Measurements from ENCODE around the gene POU2AF1. TPM values are rescaled to one million over a fixed set of nuclear protein-coding genes. Genes with fewer than 3 reads are reported as not detected.

POU2AF1 gene
- total RNA-seq, 2 experiments from 2014 or later, result 2.9 to 7.4 TPM

DNA sequence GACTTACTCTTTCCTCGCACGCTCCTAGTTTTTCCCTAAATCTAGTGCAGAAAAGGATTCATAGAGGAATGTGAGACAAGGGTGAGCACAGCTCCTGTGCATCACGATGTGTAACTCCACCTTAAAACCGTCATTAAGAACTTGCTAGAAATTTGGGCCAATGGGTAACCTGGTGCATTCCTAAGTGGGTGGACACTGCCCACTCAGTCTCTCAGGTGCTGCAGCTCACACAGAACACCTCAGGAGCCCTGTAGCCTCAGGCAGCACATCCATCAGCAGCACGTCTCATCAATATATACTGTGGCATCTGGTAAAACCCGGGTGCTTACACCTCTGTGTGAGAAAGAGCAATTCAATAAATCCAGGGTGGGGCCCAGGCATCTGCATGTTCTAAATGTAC is 68.4 kb downstream of the POU2AF1 start:
- no peaks in the 10 kb centered on the region for H3K36me3 Mint-ChIP-seq
- peaks cover 48% of the 10 kb centered on the region for H3K27me3 Mint-ChIP-seq
- no peak overlapping the region for H3K4me3 Mint-ChIP-seq
- CTCF ChIA-PET, result no interaction called here
- DNase-seq, result no peak
- no peak overlapping the region for H3K27ac Mint-ChIP-seq
- no peaks in the 10 kb centered on the region for H3K9me3 Mint-ChIP-seq (ENCODE audit: low read depth)
- H3K4me1 Mint-ChIP-seq, result no peaks in the 10 kb centered on the region
- ATAC-seq, result no peak

GRCh38 chr11:111310088-111310487 is 69.0 kb downstream of the POU2AF1 start:
- Mint-ChIP-seq H3K27ac (no peak overlapping the region), H3K36me3 (no peaks in the 10 kb centered on the region), H3K27me3 (peaks cover 50% of the 10 kb centered on the region), H3K4me1 (no peaks in the 10 kb centered on the region), H3K4me3 (no peak overlapping the region), H3K9me3 (ENCODE audit: low read depth) (no peaks in the 10 kb centered on the region)
- CTCF ChIA-PET, result no interaction called here
- no peak for DNase-seq
- ATAC-seq, result no peak

- Mint-ChIP-seq H3K36me3 (no peaks in the 10 kb centered on the region), H3K4me3 (no peak overlapping the region), H3K27ac (no peak overlapping the region), H3K9me3 (ENCODE audit: low read depth) (no peaks in the 10 kb centered on the region), H3K27me3 (peaks cover 51% of the 10 kb centered on the region), H3K4me1 (no peaks in the 10 kb centered on the region)
- no peak for ATAC-seq
- DNase-seq, result no peak
- CTCF ChIA-PET, result no interaction called here
Observed at GRCh38 chr11:111309215-111309915, 69.7 kb downstream of the POU2AF1 start.

DNA sequence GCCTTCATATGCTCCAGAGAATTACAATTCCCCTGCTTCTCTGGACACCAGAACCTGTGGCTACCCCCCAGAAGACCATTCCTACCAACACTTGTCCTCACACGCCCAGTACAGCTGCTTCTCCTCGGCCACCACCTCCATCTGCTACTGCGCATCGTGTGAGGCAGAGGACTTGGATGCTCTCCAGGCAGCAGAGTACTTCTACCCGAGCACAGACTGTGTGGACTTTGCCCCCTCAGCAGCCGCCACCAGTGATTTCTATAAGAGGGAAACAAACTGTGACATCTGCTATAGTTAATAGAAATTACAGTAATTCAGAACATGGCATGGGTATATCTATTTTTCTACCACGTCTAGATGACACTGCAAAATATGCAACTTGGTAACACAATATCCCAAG is 70.9 kb downstream of the POU2AF1 start:
- Mint-ChIP-seq H3K27ac (no peak overlapping the region), H3K9me3 (ENCODE audit: low read depth) (no peaks in the 10 kb centered on the region), H3K4me3 (no peak overlapping the region), H3K27me3 (peaks cover 49% of the 10 kb centered on the region), H3K36me3 (no peaks in the 10 kb centered on the region), H3K4me1 (no peaks in the 10 kb centered on the region)
- ATAC-seq (no peak), DNase-seq (no peak)
- CTCF ChIA-PET, result no interaction called here

- CTCF ChIA-PET, result no interaction called here
Observed at GRCh38 chr11:111307472-111308108, 71.5 kb downstream of the POU2AF1 start.

DNA sequence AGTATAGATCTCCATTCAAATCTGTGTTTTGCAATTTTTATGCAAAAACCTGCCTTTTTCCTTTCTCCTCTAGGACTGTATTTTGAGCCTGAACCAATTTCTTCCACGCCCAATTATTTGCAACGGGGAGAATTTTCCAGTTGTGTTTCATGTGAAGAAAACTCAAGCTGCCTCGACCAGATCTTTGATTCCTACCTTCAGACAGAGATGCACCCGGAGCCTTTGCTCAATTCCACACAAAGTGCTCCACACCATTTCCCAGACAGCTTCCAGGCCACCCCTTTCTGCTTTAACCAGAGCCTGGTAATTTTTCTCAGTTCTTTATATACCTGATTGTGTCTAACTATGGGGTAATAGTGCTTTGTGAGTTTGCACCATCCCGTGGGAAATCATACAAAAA is 72.8 kb downstream of the POU2AF1 start:
- ATAC-seq, result no peak
- CTCF ChIA-PET, result no interaction called here
- H3K4me1 Mint-ChIP-seq, result no peaks in the 10 kb centered on the region

More at GRCh38 chr11:111307472-111308108, 71.5 kb downstream of the POU2AF1 start:
- H3K36me3 Mint-ChIP-seq, result no peaks in the 10 kb centered on the region
- peaks cover 54% of the 10 kb centered on the region for H3K27me3 Mint-ChIP-seq
- H3K27ac Mint-ChIP-seq, result no peak overlapping the region
- H3K9me3 Mint-ChIP-seq (ENCODE audit: low read depth), result no peaks in the 10 kb centered on the region
- H3K4me3 Mint-ChIP-seq, result no peak overlapping the region
- DNase-seq, result no peak
- no peaks in the 10 kb centered on the region for H3K4me1 Mint-ChIP-seq
- no peak for ATAC-seq

GRCh38 chr11:111305876-111306275 is 73.2 kb downstream of the POU2AF1 start:
- Mint-ChIP-seq H3K4me3 (no peak overlapping the region), H3K4me1 (no peaks in the 10 kb centered on the region), H3K27me3 (peaks cover 64% of the 10 kb centered on the region), H3K27ac (no peak overlapping the region), H3K9me3 (ENCODE audit: low read depth) (no peaks in the 10 kb centered on the region), H3K36me3 (no peaks in the 10 kb centered on the region)
- CTCF ChIA-PET, result no interaction called here
- ATAC-seq (no peak), DNase-seq (no peak)

More for the DNA sequence above, 72.8 kb downstream of the POU2AF1 start:
- Mint-ChIP-seq H3K27me3 (peaks cover 62% of the 10 kb centered on the region), H3K9me3 (ENCODE audit: low read depth) (no peaks in the 10 kb centered on the region), H3K27ac (no peak overlapping the region), H3K4me3 (no peak overlapping the region), H3K36me3 (no peaks in the 10 kb centered on the region)
- no peak for DNase-seq

GRCh38 chr11:111305162-111305802 is 73.8 kb downstream of the POU2AF1 start:
- CTCF ChIA-PET, result no interaction called here
- H3K27ac Mint-ChIP-seq, result no peak overlapping the region
- H3K27me3 Mint-ChIP-seq, result peaks cover 67% of the 10 kb centered on the region
- H3K4me3 Mint-ChIP-seq, result no peak overlapping the region
- ATAC-seq (no peak), DNase-seq (no peak)
- no peaks in the 10 kb centered on the region for H3K36me3 Mint-ChIP-seq
- H3K9me3 Mint-ChIP-seq (ENCODE audit: low read depth), result no peaks in the 10 kb centered on the region
- H3K4me1 Mint-ChIP-seq, result no peaks in the 10 kb centered on the region

DNA sequence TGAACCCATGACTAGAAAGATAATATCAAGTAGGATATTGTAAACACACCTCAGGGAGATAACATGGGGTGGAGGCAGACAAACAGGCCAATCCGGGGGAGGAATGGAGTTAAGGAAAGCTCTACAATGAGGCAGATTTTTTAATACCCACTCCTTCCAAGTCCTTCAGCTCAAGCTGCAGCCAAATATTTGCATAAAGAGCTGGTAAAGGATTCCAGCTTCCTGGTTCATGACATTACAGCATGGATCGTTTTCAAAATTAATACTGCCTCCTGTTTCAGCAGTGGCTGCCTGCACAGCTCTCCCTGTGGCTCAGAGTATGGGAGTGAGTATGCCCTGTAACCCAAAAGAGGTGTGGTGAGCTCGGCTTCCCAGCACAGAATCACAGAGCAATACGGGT is 75.6 kb downstream of the POU2AF1 start:
- no peaks in the 10 kb centered on the region for H3K36me3 Mint-ChIP-seq
- no peak overlapping the region for H3K27ac Mint-ChIP-seq
- H3K27me3 Mint-ChIP-seq, result peaks cover 73% of the 10 kb centered on the region
- no peak overlapping the region for H3K4me3 Mint-ChIP-seq
- DNase-seq, result no peak
- no peaks in the 10 kb centered on the region for H3K9me3 Mint-ChIP-seq (ENCODE audit: low read depth)
- no peak for ATAC-seq
- CTCF ChIA-PET, result no interaction called here
- H3K4me1 Mint-ChIP-seq, result no peaks in the 10 kb centered on the region

DNA sequence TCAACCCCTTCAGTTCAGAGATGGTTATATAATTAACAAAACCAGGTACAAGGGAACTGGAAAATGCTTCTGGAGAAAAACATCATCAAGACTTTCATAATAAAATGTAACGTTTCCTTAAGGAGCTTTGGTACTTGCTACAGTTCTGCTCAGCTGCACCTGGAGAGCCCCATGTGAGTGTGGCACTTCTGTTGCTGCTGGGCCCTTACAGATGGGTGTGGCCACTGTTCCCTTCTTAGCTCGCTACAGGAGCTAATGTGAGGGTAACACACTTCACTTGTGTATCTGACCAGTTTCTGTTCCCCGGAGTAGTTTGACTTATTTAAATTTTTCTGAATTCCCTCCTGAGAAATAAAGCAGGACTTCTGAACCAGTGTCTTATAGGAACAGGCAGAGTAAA is 76.8 kb downstream of the POU2AF1 start:
- no peak overlapping the region for H3K27ac Mint-ChIP-seq
- no peak overlapping the region for H3K4me3 Mint-ChIP-seq
- no peaks in the 10 kb centered on the region for H3K36me3 Mint-ChIP-seq
- ATAC-seq, result no peak
- peaks cover 74% of the 10 kb centered on the region for H3K27me3 Mint-ChIP-seq
- DNase-seq, result no peak
- CTCF ChIA-PET, result no interaction called here
- H3K9me3 Mint-ChIP-seq (ENCODE audit: low read depth), result no peaks in the 10 kb centered on the region
- H3K4me1 Mint-ChIP-seq, result peaks cover 2% of the 10 kb centered on the region

Small RNAs within 50 kb of the gene (microRNA-seq; reads per million reads assigned to microRNA genes)
- not detected for gene MIR4491

Other genes with a start within 250 kb of the POU2AF1 start
- gene POU2AF2, start 133.6 kb downstream of the POU2AF1 start, total RNA-seq, result not detected
- not detected for gene POU2AF3, start 80.7 kb downstream of the POU2AF1 start, total RNA-seq
- under 1 TPM in 1 of 2 experiments, not detected in 1; 0.30 TPM for gene BTG4, start 133.1 kb upstream of the POU2AF1 start, total RNA-seq
- not detected for gene HOATZ, start 135.5 kb upstream of the POU2AF1 start, total RNA-seq
- gene LAYN, start 161.4 kb upstream of the POU2AF1 start, total RNA-seq, result 10 to 100 TPM in 1 of 2 experiments, 1 to 10 TPM in 1; 5.6 to 40.1 TPM
- gene SIK2, start 223.2 kb upstream of the POU2AF1 start, total RNA-seq, result 1 to 10 TPM; 7.9 to 9.7 TPM